ENCODE results near the gene GRID2. TPM values are rescaled to one million over a fixed set of nuclear protein-coding genes. Genes with fewer than 3 reads are reported as not detected.

GRID2 gene
- polyA plus RNA-seq, 1 donor (not counting 4 experiments of a cell fraction or from before 2014, with no cell fraction given), result not detected

GRCh38 chr4:93747220-93747619 is 1443.5 kb downstream of the GRID2 start:
- H3K9me3 ChIP-seq (ENCODE audit: control insufficient read depth, low read depth, low read length), result no peaks in the 10 kb centered on the region
- no peak overlapping the region for H3K4me2 ChIP-seq (ENCODE audit: control insufficient read depth, extremely low read depth, insufficient read depth, low read depth, low read length)
- H3K9ac ChIP-seq (ENCODE audit: control insufficient read depth, extremely low read depth, insufficient read depth, low read length), result no peak overlapping the region
- no peak overlapping the region for H3K27ac ChIP-seq (ENCODE audit: control insufficient read depth, insufficient read depth, low read length)
- H3K4me1 ChIP-seq (ENCODE audit: control insufficient read depth, extremely low read depth, insufficient read depth, low read length), result no peaks in the 10 kb centered on the region
- H3K79me2 ChIP-seq (ENCODE audit: control insufficient read depth, insufficient read depth, low read length), result no peaks in the 10 kb centered on the region
- H3K27me3 ChIP-seq (ENCODE audit: control insufficient read depth, extremely low read depth, insufficient read depth, low read length), result no peaks in the 10 kb centered on the region
- no peaks in the 10 kb centered on the region for H3K9me1 ChIP-seq (ENCODE audit: control insufficient read depth, extremely low read depth, insufficient read depth, low read length)
- no peaks in the 10 kb centered on the region for H4K20me1 ChIP-seq (ENCODE audit: control insufficient read depth, extremely low read depth, insufficient read depth, low read length)
- no peak for FAIRE-seq
- DNase-seq (ENCODE audit: low read depth, low spot score), result no peak
- dilution Hi-C loops (cut with MboI; ENCODE audit: extremely low pct_ligation_motif_present, low sequenced_read_pairs), result no loop called here
- no peak overlapping the region for H3K4me3 ChIP-seq (ENCODE audit: control insufficient read depth in 2 of 3, extremely low read depth in 1 of 3, insufficient read depth in 2 of 3, low read depth in 1 of 3, low read length in 3 of 3)
- TF ChIP-seq, protein P1, sequence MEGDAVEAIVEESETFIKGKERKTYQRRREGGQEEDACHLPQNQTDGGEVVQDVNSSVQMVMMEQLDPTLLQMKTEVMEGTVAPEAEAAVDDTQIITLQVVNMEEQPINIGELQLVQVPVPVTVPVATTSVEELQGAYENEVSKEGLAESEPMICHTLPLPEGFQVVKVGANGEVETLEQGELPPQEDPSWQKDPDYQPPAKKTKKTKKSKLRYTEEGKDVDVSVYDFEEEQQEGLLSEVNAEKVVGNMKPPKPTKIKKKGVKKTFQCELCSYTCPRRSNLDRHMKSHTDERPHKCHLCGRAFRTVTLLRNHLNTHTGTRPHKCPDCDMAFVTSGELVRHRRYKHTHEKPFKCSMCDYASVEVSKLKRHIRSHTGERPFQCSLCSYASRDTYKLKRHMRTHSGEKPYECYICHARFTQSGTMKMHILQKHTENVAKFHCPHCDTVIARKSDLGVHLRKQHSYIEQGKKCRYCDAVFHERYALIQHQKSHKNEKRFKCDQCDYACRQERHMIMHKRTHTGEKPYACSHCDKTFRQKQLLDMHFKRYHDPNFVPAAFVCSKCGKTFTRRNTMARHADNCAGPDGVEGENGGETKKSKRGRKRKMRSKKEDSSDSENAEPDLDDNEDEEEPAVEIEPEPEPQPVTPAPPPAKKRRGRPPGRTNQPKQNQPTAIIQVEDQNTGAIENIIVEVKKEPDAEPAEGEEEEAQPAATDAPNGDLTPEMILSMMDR (optimal IDR thresholded peaks at IDR 0.05 in 1 of 3, IDR thresholded peaks at IDR 0.05 in 1 of 3, conservative IDR thresholded peaks at IDR 0.05 in 1 of 3; ENCODE audit: extremely low read depth in 1 of 3, insufficient read depth in 2 of 3, low read length in 3 of 3), result no peak
- TF ChIP-seq EZH2 (IDR thresholded peaks at IDR 0.05; ENCODE audit: low read length), result no peak
- H2AFZ ChIP-seq (ENCODE audit: control insufficient read depth, low read length), result no peak overlapping the region
- H3K36me3 ChIP-seq (ENCODE audit: control insufficient read depth in 2 of 2, extremely low read depth in 1 of 2, insufficient read depth in 2 of 2, low read length in 2 of 2), result no peaks in the 10 kb centered on the region

GRCh38 chr4:93748373-93749291 is 1444.9 kb downstream of the GRID2 start:
- H3K4me1 ChIP-seq (ENCODE audit: control insufficient read depth, extremely low read depth, insufficient read depth, low read length), result no peaks in the 10 kb centered on the region
- H4K20me1 ChIP-seq (ENCODE audit: control insufficient read depth, extremely low read depth, insufficient read depth, low read length), result no peaks in the 10 kb centered on the region
- no peaks in the 10 kb centered on the region for H3K9me3 ChIP-seq (ENCODE audit: control insufficient read depth, low read depth, low read length)
- H3K27me3 ChIP-seq (ENCODE audit: control insufficient read depth, extremely low read depth, insufficient read depth, low read length), result no peaks in the 10 kb centered on the region
- DNase-seq (ENCODE audit: low read depth, low spot score) (no peak), FAIRE-seq (no peak)
- H3K4me3 ChIP-seq (ENCODE audit: control insufficient read depth in 2 of 3, extremely low read depth in 1 of 3, insufficient read depth in 2 of 3, low read depth in 1 of 3, low read length in 3 of 3), result no peak overlapping the region
- no peaks in the 10 kb centered on the region for H3K9me1 ChIP-seq (ENCODE audit: control insufficient read depth, extremely low read depth, insufficient read depth, low read length)
- no peaks in the 10 kb centered on the region for H3K36me3 ChIP-seq (ENCODE audit: control insufficient read depth in 2 of 2, extremely low read depth in 1 of 2, insufficient read depth in 2 of 2, low read length in 2 of 2)
- no peak overlapping the region for H3K27ac ChIP-seq (ENCODE audit: control insufficient read depth, insufficient read depth, low read length)
- no peak overlapping the region for H3K9ac ChIP-seq (ENCODE audit: control insufficient read depth, extremely low read depth, insufficient read depth, low read length)
- dilution Hi-C loops (cut with MboI; ENCODE audit: extremely low pct_ligation_motif_present, low sequenced_read_pairs), result no loop called here
- TF ChIP-seq, protein P1 (optimal IDR thresholded peaks at IDR 0.05 in 1 of 3, IDR thresholded peaks at IDR 0.05 in 1 of 3, conservative IDR thresholded peaks at IDR 0.05 in 1 of 3; ENCODE audit: extremely low read depth in 1 of 3, insufficient read depth in 2 of 3, low read length in 3 of 3), result no peak
- TF ChIP-seq EZH2 (IDR thresholded peaks at IDR 0.05; ENCODE audit: low read length), result no peak
- no peak overlapping the region for H2AFZ ChIP-seq (ENCODE audit: control insufficient read depth, low read length)
- no peaks in the 10 kb centered on the region for H3K79me2 ChIP-seq (ENCODE audit: control insufficient read depth, insufficient read depth, low read length)
- no peak overlapping the region for H3K4me2 ChIP-seq (ENCODE audit: control insufficient read depth, extremely low read depth, insufficient read depth, low read depth, low read length)
